IMR-90 (cell line): ENCODE measurements around the gene RALGPS1. TPM values are rescaled to one million over a fixed set of nuclear protein-coding genes. Genes with fewer than 3 reads are reported as not detected.

Experiments
- ATAC-seq: fragments of 200-7000 bp; cut with Tn5 transposase; 2 replicates; pipeline ENCODE4 v1.9.1; 2020; ENCODE audit warnings: low read depth, mild to moderate bottlenecking, moderate library complexity
- BruUV-seq: library from RNA; stranded (reverse); fragments of 400-500 nt; replicated peaks from 2 replicates; lab custom pipeline; 2021; lab: Mats Ljungman, UMichigan
- CTCF ChIA-PET: fragments of 300-600 bp; formaldehyde crosslinking; extraction: SDS; loops from one replicate; lab custom pipeline; 2021; ENCODE audit warnings: antibody characterized with exemption; lab: Yijun Ruan, JAX
- POLR2A ChIA-PET: fragments of 300-600 bp; sonication (Branson Sonifier 250); formaldehyde crosslinking; loops from one replicate; lab custom pipeline; 2022; ENCODE audit warnings: antibody characterized with exemption; ENCODE audit not compliant: unreplicated experiment; lab: Charles Lee
- DNase-seq: peaks from one replicate; pipeline ENCODE4 v3.0.0; 2013
- H2AFZ ChIP-seq: replicated peaks from 2 replicates; pipeline ENCODE3; 2013; ENCODE audit warnings: low read length, mild to moderate bottlenecking; ENCODE audit not compliant: poor library complexity
- H2AK5ac ChIP-seq: 2 replicates; pipeline ENCODE4 v1.6.1; 2013; ENCODE audit warnings: low read depth, low read length, inconsistent platforms
- H2AK9ac ChIP-seq: replicated peaks from 2 replicates; pipeline ENCODE3; 2013; ENCODE audit warnings: mild to moderate bottlenecking, low read depth, low read length, moderate library complexity; ENCODE audit not compliant: poor library complexity
- H2BK120ac ChIP-seq: 2 replicates; pipeline ENCODE4 v1.6.1; 2013; ENCODE audit warnings: low read depth, low read length, inconsistent platforms
- H2BK15ac ChIP-seq: 3 replicates; pipeline ENCODE4 v1.6.1; 2013; ENCODE audit warnings: low read depth, low read length, inconsistent platforms
- H2BK20ac ChIP-seq: 2 replicates; pipeline ENCODE4 v1.6.1; 2013; ENCODE audit warnings: low read depth, mild to moderate bottlenecking, inconsistent platforms, low read length, moderate library complexity
- H2BK5ac ChIP-seq: 2 replicates; pipeline ENCODE4 v1.6.1; 2013; ENCODE audit warnings: mild to moderate bottlenecking, low read depth, low read length, inconsistent platforms; ENCODE audit not compliant: poor library complexity, severe bottlenecking
- H3K14ac ChIP-seq: replicated peaks from 2 replicates; pipeline ENCODE4 v1.6.1; 2013; ENCODE audit warnings: low read depth, low read length, inconsistent platforms
- H3K18ac ChIP-seq: 2 replicates; pipeline ENCODE4 v1.6.1; 2013; ENCODE audit warnings: low read depth, low read length, control low read depth
- H3K23ac ChIP-seq: 2 replicates; pipeline ENCODE4 v1.6.1; 2013; ENCODE audit warnings: low read depth, low read length, inconsistent platforms
- H3K27ac ChIP-seq: 2 replicates; pipeline ENCODE4 v1.5.1; 2013; ENCODE audit warnings: mild to moderate bottlenecking, control low read depth, low read length; ENCODE audit not compliant: insufficient read depth
- H3K27me3 ChIP-seq: 2 replicates; pipeline ENCODE4 v1.6.1; 2013; ENCODE audit warnings: low read length; ENCODE audit not compliant: control insufficient read depth, insufficient read depth
- H3K36me3 ChIP-seq: 2 replicates; pipeline ENCODE4 v1.6.1; 2013; ENCODE audit warnings: low read length, mixed read lengths; ENCODE audit not compliant: control insufficient read depth, insufficient read depth
- H3K4ac ChIP-seq: 2 replicates; pipeline ENCODE4 v1.6.1; 2013; ENCODE audit warnings: low read depth, low read length, inconsistent platforms
- H3K4me1 ChIP-seq: 2 replicates; pipeline ENCODE4 v1.6.1; 2013; ENCODE audit warnings: low read length, mixed read lengths; ENCODE audit not compliant: control insufficient read depth, insufficient read depth
- H3K4me2 ChIP-seq: 2 replicates; pipeline ENCODE4 v1.6.1; 2013; ENCODE audit warnings: low read depth, mild to moderate bottlenecking, control low read depth, low read length, moderate library complexity
- H3K4me3 ChIP-seq: 2 replicates; pipeline ENCODE4 v1.5.1; 2013; ENCODE audit warnings: low read depth, mild to moderate bottlenecking, control low read depth, low read length, moderate library complexity; ENCODE audit not compliant: insufficient read depth
- H3K56ac ChIP-seq: 2 replicates; pipeline ENCODE4 v1.6.1; 2013; ENCODE audit warnings: low read length, inconsistent platforms; ENCODE audit not compliant: insufficient read depth; ENCODE audit errors: extremely low read depth
- H3K79me1 ChIP-seq, 2 experiments: 2 replicates each; pipeline ENCODE4 v1.6.1; 2013; ENCODE audit warnings: low read length in 2 of 2, inconsistent platforms in 1 of 2, low read depth in 1 of 2
- H3K9ac ChIP-seq: 2 replicates; pipeline ENCODE4 v1.6.1; 2013; ENCODE audit warnings: low read depth, low read length, control low read depth
- H3K9me1 ChIP-seq: 2 replicates; pipeline ENCODE4 v1.6.1; 2013; ENCODE audit warnings: low read length, inconsistent platforms; ENCODE audit not compliant: insufficient read depth
- H3K9me3 ChIP-seq: 2 replicates; pipeline ENCODE4 v1.6.1; 2013; ENCODE audit warnings: low read length; ENCODE audit not compliant: control insufficient read depth, insufficient read depth
- H4K20me1 ChIP-seq: 2 replicates; pipeline ENCODE4 v1.6.1; 2013; ENCODE audit warnings: low read length, inconsistent platforms; ENCODE audit not compliant: insufficient read depth
- H4K5ac ChIP-seq: 2 replicates; pipeline ENCODE4 v1.6.1; 2013; ENCODE audit warnings: mild to moderate bottlenecking, low read depth, low read length, control low read depth
- H4K8ac ChIP-seq, 2 experiments: 2 replicates each; pipeline ENCODE4 v1.6.1; 2013; ENCODE audit warnings: low read depth in 2 of 2, low read length in 2 of 2, control low read depth in 1 of 2, inconsistent platforms in 1 of 2
- H4K91ac ChIP-seq: 2 replicates; pipeline ENCODE4 v1.6.1; 2013; ENCODE audit warnings: low read depth, low read length, inconsistent platforms; ENCODE audit not compliant: insufficient read depth
- CEBPB ChIP-seq: IDR thresholded peaks from 2 replicates; pipeline ENCODE4 v1.6.1; 2012; ENCODE audit warnings: low read depth, low read length, improper control_type of control experiment
- CTCF ChIP-seq: conservative IDR thresholded peaks from 2 replicates; pipeline ENCODE4 v1.5.1; 2012; ENCODE audit warnings: mild to moderate bottlenecking, low read depth, low read length, improper control_type of control experiment
- ELK1 ChIP-seq: fragments of 150-350 bp; IDR thresholded peaks from 2 replicates; pipeline ENCODE4 v1.6.1; 2016; ENCODE audit warnings: low read depth, mild to moderate bottlenecking, low read length, moderate library complexity, borderline replicate concordance
- MAFK ChIP-seq: IDR thresholded peaks from 2 replicates; pipeline ENCODE4 v1.6.1; 2012; ENCODE audit warnings: low read depth, low read length, improper control_type of control experiment
- MAZ ChIP-seq: IDR thresholded peaks from 2 replicates; pipeline ENCODE4 v1.6.1; 2012; ENCODE audit warnings: low read depth, mild to moderate bottlenecking, low read length, improper control_type of control experiment, moderate library complexity, borderline replicate concordance
- MXI1 ChIP-seq: IDR thresholded peaks from 2 replicates; pipeline ENCODE4 v1.6.1; 2012; ENCODE audit warnings: low read depth, mild to moderate bottlenecking, low read length, moderate library complexity, borderline replicate concordance
- NFE2L2 ChIP-seq: fragments of 150-350 bp; IDR thresholded peaks from 2 replicates; pipeline ENCODE4 v1.6.1; 2016; ENCODE audit warnings: low read depth, mild to moderate bottlenecking, low read length
- RCOR1 ChIP-seq: IDR thresholded peaks from 2 replicates; pipeline ENCODE4 v1.6.1; 2012; ENCODE audit warnings: mild to moderate bottlenecking, low read length, improper control_type of control experiment; ENCODE audit not compliant: insufficient replicate concordance
- RFX5 ChIP-seq: IDR thresholded peaks from 2 replicates; pipeline ENCODE4 v1.8.0; 2012; ENCODE audit warnings: low read depth, mild to moderate bottlenecking, low read length, moderate library complexity
- SMC3 ChIP-seq: fragments of 150-350 bp; IDR thresholded peaks from 2 replicates; pipeline ENCODE4 v1.6.1; 2016; ENCODE audit warnings: low read depth, mild to moderate bottlenecking, antibody characterized with exemption, low read length, moderate library complexity
- WGBS, 2 experiments: methylation state at CpG; one replicate each; pipeline versions ENCODE4 v1.1.5 to v1.1.7; 2013; ENCODE audit warnings: missing lambda C conversion rate in 2 of 2; ENCODE audit not compliant: insufficient read length in 1 of 2; ENCODE audit errors: extremely low coverage in 2 of 2; 5-methylcytosine and 5-hydroxymethylcytosine counted together
- dilution Hi-C: fragments of 300-500 bp; cut with HindIII; formaldehyde crosslinking; loops from one replicate; pipeline ENCODE4 v1.14.3; 2018; ENCODE audit warnings: low sequenced_read_pairs; ENCODE audit not compliant: unreplicated experiment
- in situ Hi-C: fragments of 300-500 bp; cut with MboI; formaldehyde crosslinking; loops from 3 replicates; pipeline ENCODE4 v1.14.3; 2019; ENCODE audit warnings: low sequenced_read_pairs, inconsistent platforms, mixed read lengths
- intact Hi-C: fragments of 100-400 bp; cut with micrococcal nuclease; formaldehyde crosslinking; loops from 2 replicates; pipeline ENCODE4 v1.10.0; 2022
- polyA plus RNA-seq, 3 experiments: library from polyadenylated mRNA; depleted of rRNA; stranded (reverse); fragments of >200 nt; gene quantifications; 2 replicates each; pipeline ENCODE4 v1.2.3, GENCODE V29; 2012; ENCODE audit warnings: low replicate concordance in 1 of 3
- total RNA-seq: library from RNA; depleted of rRNA; stranded (reverse); fragments of >200 nt; gene quantifications from 2 replicates; pipeline ENCODE4 v1.2.3, GENCODE V29; 2012

The RALGPS1 gene
- total and polyA plus RNA-seq, 2 of the 4 experiments (the other 2 are of a cell fraction), result 0.90 to 2.8 TPM

- no peak for TF ChIP-seq ELK1
Observed at GRCh38 chr9:126915846-126916543, 1.4 kb downstream of the RALGPS1 start (continued).

- H3K23ac ChIP-seq, result no peak overlapping the region
- ATAC-seq (no peak), DNase-seq (no peak)
- H3K4me3 ChIP-seq, result no peak overlapping the region
- no peak overlapping the region for H3K4me2 ChIP-seq
- no peak overlapping the region for H3K27ac ChIP-seq
- H2BK120ac ChIP-seq, result no peak overlapping the region
- POLR2A ChIA-PET, result interaction anchor here (0.6 kb wide), 1 partner anchor 438 kb away, joined by 3 read pairs; no protein-coding TSS in a partner anchor
- no peak overlapping the region for H3K56ac ChIP-seq
- H4K20me1 ChIP-seq, result no peaks in the 10 kb centered on the region
- no peaks in the 10 kb centered on the region for H3K36me3 ChIP-seq
- intact Hi-C loops, result no loop called here
- 100% methylated on average over 1 of the region's 2 CpGs; no CpG with 5 or more reads in 1 of the 2 experiments for WGBS, 2 experiments
- H2BK20ac ChIP-seq, result no peak overlapping the region
- H3K18ac ChIP-seq, result no peak overlapping the region
- no peak overlapping the region for H3K9ac ChIP-seq
- H2AK9ac ChIP-seq, result no peak overlapping the region
- no peak overlapping the region for H4K91ac ChIP-seq
- no peaks in the 10 kb centered on the region for H3K79me1 ChIP-seq
- no peak overlapping the region for H3K4ac ChIP-seq
- H3K14ac ChIP-seq, result no peak overlapping the region
- no peaks in the 10 kb centered on the region for H3K9me3 ChIP-seq
- H2BK15ac ChIP-seq, result no peak overlapping the region
- H4K5ac ChIP-seq, result no peak overlapping the region
- in situ Hi-C loops, result no loop called here
- H2BK5ac ChIP-seq, result no peak overlapping the region
- no peak overlapping the region for H2AK5ac ChIP-seq
- dilution Hi-C loops, result no loop called here
- no TSS peak for BruUV-seq
- H4K8ac ChIP-seq, result no peak overlapping the region
- peaks cover 10% of the 10 kb centered on the region; the same call in 1 of the 2 replicates for H3K9me1 ChIP-seq
- peaks cover 3% of the 10 kb centered on the region; the same call in 1 of the 2 replicates for H3K27me3 ChIP-seq
- CTCF ChIA-PET, result interaction anchor here (1.7 kb wide), 1 partner anchor 19 kb away, joined by 3 read pairs; no protein-coding TSS in a partner anchor
- H3K4me1 ChIP-seq, result peaks cover 10% of the 10 kb centered on the region; the same call in 1 of the 2 replicates
- H2AFZ ChIP-seq, result no peak overlapping the region
- TF ChIP-seq CEBPB, result no peak
- TF ChIP-seq CTCF, result no peak; the same call in 1 of the 2 replicates
- no peak for TF ChIP-seq ELK1
- no peak for TF ChIP-seq NFE2L2
- TF ChIP-seq RCOR1, result no peak
- TF ChIP-seq MAFK, result no peak
- TF ChIP-seq MXI1, result no peak
- TF ChIP-seq MAZ, result no peak
- no peak for TF ChIP-seq SMC3
- TF ChIP-seq RFX5, result no peak
Observed at GRCh38 chr9:126916909-126917308, 2.3 kb downstream of the RALGPS1 start.
